AG04449 (cell line): ENCODE data around the gene PIK3AP1.

Experiments
- CTCF ChIA-PET: fragments of 350-600 bp; formaldehyde crosslinking; extraction: SDS; loops from one replicate; lab custom pipeline; 2021; ENCODE audit warnings: antibody characterized with exemption; lab: Yijun Ruan, JAX
- POLR2A ChIA-PET: fragments of 400-600, 350-600 bp; formaldehyde crosslinking; extraction: SDS; loops from one replicate; lab custom pipeline; 2020; ENCODE audit warnings: antibody characterized with exemption, inconsistent platforms; lab: Yijun Ruan, JAX
- DNase-seq: peaks from one replicate; pipeline ENCODE4 v3.0.0-alpha.2; 2010; ENCODE audit warnings: low read depth, low spot score
- H3K4me3 ChIP-seq: 2 replicates; pipeline ENCODE4 v1.5.1; 2011; ENCODE audit warnings: low read depth, mild to moderate bottlenecking, control low read depth, low read length
- CTCF ChIP-seq: IDR thresholded peaks from one replicate; pipeline ENCODE4 v1.5.1; 2011; ENCODE audit warnings: mild to moderate bottlenecking, moderate library complexity, low read length, control low read depth, inconsistent platforms; ENCODE audit not compliant: insufficient read depth; ENCODE audit errors: missing control alignments

PIK3AP1 gene

GRCh38 chr10:96693431-96693830, 26.9 kb downstream of the PIK3AP1 start:
- H3K4me3 ChIP-seq = no peak overlapping the region
- ChIA-PET CTCF (interaction anchor here (1.0 kb wide), 1 partner anchor 53 kb away, joined by 3 read pairs; no protein-coding TSS in a partner anchor), POLR2A (no interaction called here)
- TF ChIP-seq CTCF = no peak
- DNase-seq = no peak

GRCh38 chr10:96692427-96692826, 27.9 kb downstream of the PIK3AP1 start:
- no peak for DNase-seq
- ChIA-PET CTCF (interaction anchor here (1.4 to 3.0 kb wide), 2 partner anchors 26 to 52 kb away, joined by 3 to 16 read pairs; no protein-coding TSS in a partner anchor), POLR2A (interaction anchor here (0.6 kb wide), 1 partner anchor 72 kb away, joined by 3 read pairs; no protein-coding TSS in a partner anchor)
- no peak for TF ChIP-seq CTCF
- H3K4me3 ChIP-seq = no peak overlapping the region

- H3K4me3 ChIP-seq = no peak overlapping the region
- POLR2A ChIA-PET = no interaction called here
- CTCF ChIA-PET = interaction anchor here (1.4 to 3.0 kb wide), 2 partner anchors 25 to 51 kb away, joined by 3 to 16 read pairs; no protein-coding TSS in a partner anchor
- no peak for DNase-seq
- no peak for TF ChIP-seq CTCF
Measured at GRCh38 chr10:96691761-96692160, 28.6 kb downstream of the PIK3AP1 start.

- ChIA-PET CTCF (interaction anchor here (1.4 to 3.0 kb wide), 2 partner anchors 24 to 50 kb away, joined by 3 to 16 read pairs; no protein-coding TSS in a partner anchor), POLR2A (no interaction called here)
- no peak overlapping the region for H3K4me3 ChIP-seq
- TF ChIP-seq CTCF = no peak
- no peak for DNase-seq
Measured at GRCh38 chr10:96690755-96691730, 29.3 kb downstream of the PIK3AP1 start.

GRCh38 chr10:96688789-96689188, 31.5 kb downstream of the PIK3AP1 start:
- H3K4me3 ChIP-seq = no peak overlapping the region
- ChIA-PET POLR2A (no interaction called here), CTCF (no interaction called here)
- no peak for DNase-seq
- no peak for TF ChIP-seq CTCF
